Activated T-helper 2 cell treated with anti-CD3 and anti-CD28 coated beads, Interferon-gamma antibody, Interleukin-2, Interleukin-4, amounts not matched to agents 10 μg/mL and 5 μg/mL and 100 μg/mL, durations not matched to agents 14 hours and 24 hours and 36 hours (primary cell): ENCODE results near the gene RAB3D. TPM values are rescaled to one million over a fixed set of nuclear protein-coding genes. Genes with fewer than 3 reads are reported as not detected.
A peak's percentile ranks its signal among the peaks of the same experiment; 100 is the strongest.

Experiments used
- DNase-seq: peaks from one replicate; pipeline ENCODE4 v3.0.0; 2021; ENCODE audit warnings: low spot score
- H3K27ac Mint-ChIP-seq: one replicate; pipeline ENCODE4 v1.8.0; 2021; ENCODE audit warnings: mixed read lengths
- H3K27me3 Mint-ChIP-seq: one replicate; pipeline ENCODE4 v1.8.0; 2021; ENCODE audit warnings: low read depth, mixed read lengths
- H3K36me3 Mint-ChIP-seq: one replicate; pipeline ENCODE4 v1.8.0; 2021; ENCODE audit warnings: low read depth, mixed read lengths
- H3K4me1 Mint-ChIP-seq: one replicate; pipeline ENCODE4 v1.8.0; 2021; ENCODE audit warnings: low read depth, mixed read lengths
- H3K4me3 Mint-ChIP-seq: one replicate; pipeline ENCODE4 v1.8.0; 2021; ENCODE audit warnings: low read depth, mild to moderate bottlenecking, moderate library complexity, mixed read lengths
- H3K9me3 Mint-ChIP-seq: one replicate; pipeline ENCODE4 v1.8.0; 2021; ENCODE audit warnings: mixed read lengths
- intact Hi-C: fragments of 100-400 bp; cut with micrococcal nuclease; formaldehyde crosslinking; loops from one replicate; pipeline ENCODE4 v1.15.1; 2023
- total RNA-seq: library from RNA; stranded (reverse); gene quantifications from 2 replicates; pipeline ENCODE4 v1.2.3, GENCODE V29; 2022

The RAB3D gene
- total RNA-seq, 1 donor from 2014 or later = 9.3 TPM

GRCh38 chr19:11295665-11296245 is 43.7 kb downstream of the RAB3D start, which contains the start of gene TSPAN16:
Gene TSPAN16, plus strand, starts transcription at chr19:11296160. Its CDS starts 138 bp downstream, at chr19:11296298.
- H3K36me3 Mint-ChIP-seq = no peaks in the 10 kb centered on the region
- H3K27ac Mint-ChIP-seq = no peak within 1 kb of the TSS
- no peak within 1 kb of the TSS for H3K4me3 Mint-ChIP-seq
- no peaks in the 10 kb centered on the region for H3K9me3 Mint-ChIP-seq
- peaks cover 9% of the 10 kb centered on the region for H3K4me1 Mint-ChIP-seq
- no peak for DNase-seq
- intact Hi-C loops = loop anchor here (5.0 to 10.0 kb wide), 2 partner anchors 42 to 79 kb away; partner anchors contain the start of genes RAB3D and SWSAP1
- H3K27me3 Mint-ChIP-seq = peaks cover 20% of the 10 kb centered on the region

GRCh38 chr19:11295180-11295579 is 44.3 kb downstream of the RAB3D start:
- Mint-ChIP-seq H3K27ac (no peak overlapping the region), H3K4me1 (peaks cover 9% of the 10 kb centered on the region), H3K9me3 (no peaks in the 10 kb centered on the region), H3K4me3 (no peak overlapping the region), H3K27me3 (peaks cover 20% of the 10 kb centered on the region), H3K36me3 (no peaks in the 10 kb centered on the region)
- no peak for DNase-seq
- intact Hi-C loops = loop anchor here (5.0 to 10.0 kb wide), 2 partner anchors 42 to 80 kb away; partner anchors contain the start of genes RAB3D and SWSAP1

DNA sequence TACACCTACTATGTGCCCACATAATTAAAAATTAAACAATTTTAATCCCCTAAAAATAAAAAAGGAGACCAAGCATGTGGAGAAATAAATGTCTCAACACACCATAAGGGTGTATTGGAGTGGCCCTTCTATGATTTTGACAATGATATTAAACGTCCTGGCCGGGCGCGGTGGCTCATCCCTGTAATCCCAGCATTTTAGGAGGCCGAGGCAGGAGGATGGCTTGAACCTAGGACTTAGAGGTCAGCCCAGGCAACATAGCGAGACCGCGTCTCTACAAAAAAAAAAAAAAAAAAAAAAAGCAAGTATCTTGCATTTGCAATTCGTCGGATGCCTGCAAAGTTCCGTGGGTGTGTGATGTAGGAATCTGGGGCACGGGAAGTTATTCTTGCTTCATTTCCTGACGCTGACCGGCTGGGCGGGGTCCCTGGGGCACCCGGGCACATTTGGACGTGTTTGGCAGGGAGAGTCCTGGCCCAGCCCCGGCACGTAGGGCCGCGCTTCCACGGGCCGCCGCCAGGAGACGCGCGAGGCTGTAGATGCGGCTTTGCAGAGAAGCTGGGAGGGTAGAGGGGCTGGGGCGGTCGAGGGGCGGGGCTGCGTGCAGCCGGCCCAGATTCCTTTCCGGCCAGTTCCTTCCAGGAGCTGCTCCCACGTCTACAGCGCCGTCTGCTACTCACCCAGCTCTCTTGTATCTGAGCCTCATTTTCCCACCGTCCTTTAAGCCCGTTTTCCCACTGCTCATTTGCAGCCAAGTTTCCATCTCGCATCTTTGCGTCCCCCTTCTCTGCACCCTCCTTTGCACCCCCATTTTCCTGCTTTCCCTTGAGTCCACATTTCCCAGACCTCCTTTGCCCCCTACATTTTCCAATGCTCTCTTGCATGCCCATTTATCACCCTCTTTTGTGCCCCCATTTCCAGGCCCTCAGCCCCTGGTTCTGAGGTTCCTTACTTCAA is 45.7 kb downstream of the RAB3D start:
- H3K27ac Mint-ChIP-seq = no peak overlapping the region
- H3K4me3 Mint-ChIP-seq = peak overlapping the region; percentile 56
- DNase-seq = peak; percentile 71
- peaks cover 22% of the 10 kb centered on the region for H3K27me3 Mint-ChIP-seq
- no peaks in the 10 kb centered on the region for H3K36me3 Mint-ChIP-seq
- intact Hi-C loops = loop anchor here (5.0 to 10.0 kb wide), 2 partner anchors 81 to 154 kb away; partner anchors contain the start of gene SWSAP1
- H3K4me1 Mint-ChIP-seq = peaks cover 9% of the 10 kb centered on the region
- no peaks in the 10 kb centered on the region for H3K9me3 Mint-ChIP-seq

DNA sequence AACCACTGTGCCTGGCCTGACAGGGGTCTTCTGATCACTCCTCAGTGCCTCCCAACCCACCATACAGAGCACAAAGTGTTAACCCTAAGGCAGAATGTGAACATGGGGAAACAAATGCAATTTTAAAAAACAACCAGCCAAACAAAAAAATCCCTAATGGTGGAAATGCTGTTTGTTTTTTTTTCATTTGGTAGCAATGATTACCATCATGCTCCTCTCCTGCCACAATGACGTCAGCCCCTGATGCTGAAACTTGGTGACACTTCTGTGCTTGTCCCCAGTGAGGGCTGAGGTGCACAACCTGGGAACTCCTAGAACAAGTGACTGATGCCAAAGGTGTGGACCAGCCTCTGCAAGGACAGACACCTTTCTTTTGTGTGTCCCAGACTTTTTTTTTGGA is 47.5 kb downstream of the RAB3D start:
- Mint-ChIP-seq H3K27me3 (peaks cover 28% of the 10 kb centered on the region), H3K36me3 (no peaks in the 10 kb centered on the region), H3K27ac (no peak overlapping the region), H3K9me3 (no peaks in the 10 kb centered on the region), H3K4me3 (no peak overlapping the region), H3K4me1 (peaks cover 12% of the 10 kb centered on the region)
- no peak for DNase-seq
- intact Hi-C loops = loop anchor here (5.0 to 10.0 kb wide), 2 partner anchors 83 to 155 kb away; partner anchors contain the start of gene SWSAP1

- intact Hi-C loops = loop anchor here (5.0 to 10.0 kb wide), 2 partner anchors 83 to 156 kb away; partner anchors contain the start of gene SWSAP1
- DNase-seq = no peak
- Mint-ChIP-seq H3K27ac (no peak overlapping the region), H3K4me1 (peaks cover 13% of the 10 kb centered on the region), H3K4me3 (no peak overlapping the region), H3K27me3 (peaks cover 28% of the 10 kb centered on the region), H3K9me3 (no peaks in the 10 kb centered on the region), H3K36me3 (no peaks in the 10 kb centered on the region)
Observed at GRCh38 chr19:11291415-11291814, 48.0 kb downstream of the RAB3D start.

DNA sequence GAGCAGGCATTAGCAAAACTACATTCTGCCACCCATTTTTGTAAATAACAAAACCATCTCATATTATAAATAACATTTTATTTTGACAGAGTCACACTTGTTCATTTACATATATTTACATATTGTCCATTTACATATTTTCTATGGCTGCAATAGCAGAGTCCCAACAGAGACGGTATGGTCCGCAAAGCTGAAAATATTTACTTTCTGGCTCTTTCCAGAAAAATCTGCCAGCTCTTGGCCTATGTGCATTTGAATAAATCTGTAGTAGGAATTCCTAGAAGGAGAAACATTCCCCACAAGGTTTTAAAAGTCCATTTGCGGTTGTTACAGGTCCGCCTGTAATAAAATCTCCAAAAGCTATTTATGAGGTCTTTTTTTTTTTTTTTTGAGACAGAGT is 49.2 kb downstream of the RAB3D start:
- H3K9me3 Mint-ChIP-seq = no peaks in the 10 kb centered on the region
- no peak for DNase-seq
- H3K27ac Mint-ChIP-seq = no peak overlapping the region
- intact Hi-C loops = loop anchor here (5.0 to 10.0 kb wide), 2 partner anchors 85 to 157 kb away; partner anchors contain the start of gene SWSAP1
- H3K4me3 Mint-ChIP-seq = no peak overlapping the region
- peaks cover 24% of the 10 kb centered on the region for H3K27me3 Mint-ChIP-seq
- H3K36me3 Mint-ChIP-seq = no peaks in the 10 kb centered on the region
- peaks cover 13% of the 10 kb centered on the region for H3K4me1 Mint-ChIP-seq

DNA sequence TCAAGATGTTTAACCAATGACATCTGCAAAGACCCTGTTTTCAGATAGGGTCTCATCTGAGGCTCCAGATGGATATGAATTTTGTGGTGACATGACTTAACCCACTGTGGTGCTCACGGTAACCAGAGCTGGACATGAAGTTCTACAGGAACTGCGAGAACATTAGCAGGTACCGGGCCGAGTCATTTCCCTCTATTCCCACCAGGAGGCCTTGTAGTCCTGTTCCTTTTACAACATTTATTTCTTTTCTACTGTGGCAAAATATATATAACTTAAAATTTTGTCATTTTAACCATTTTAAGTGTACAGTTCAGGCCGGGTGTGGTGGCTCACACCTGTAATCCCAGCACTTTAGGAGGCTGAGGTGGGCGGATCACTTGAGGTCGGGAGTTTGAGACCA is 51.1 kb downstream of the RAB3D start:
- intact Hi-C loops = no loop called here

DNA sequence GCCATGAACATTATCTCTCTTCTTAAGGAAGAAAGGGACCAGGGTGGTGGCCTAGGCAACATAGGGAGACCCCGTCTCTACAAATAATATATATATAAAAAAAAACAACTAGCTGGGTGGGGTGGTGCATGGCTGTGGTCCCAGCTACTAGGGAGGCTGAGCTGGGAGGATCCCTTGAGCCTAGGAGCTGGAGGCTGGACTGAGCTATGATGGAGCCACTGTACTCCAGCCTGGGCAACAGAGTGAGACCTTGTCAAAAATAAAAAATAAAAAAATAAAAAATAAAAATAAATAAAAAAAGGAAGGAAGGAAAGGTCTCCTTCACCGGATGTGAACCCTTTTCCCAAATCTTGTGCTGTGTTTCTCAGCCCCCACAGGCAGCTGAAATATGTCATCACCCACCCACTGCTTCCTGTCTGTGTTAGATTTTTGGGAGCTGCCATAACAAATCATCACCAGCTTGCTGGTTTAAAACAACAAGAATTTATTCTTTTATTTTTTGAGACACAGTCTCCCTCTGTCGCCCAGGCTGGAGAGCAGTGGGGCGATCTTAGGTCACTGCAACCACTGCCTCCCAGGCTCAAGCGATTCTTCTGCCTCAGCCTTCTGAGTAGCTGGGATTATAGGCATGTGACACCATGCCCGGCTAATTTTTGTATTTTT is 53.0 kb downstream of the RAB3D start:
- no peak for DNase-seq
- intact Hi-C loops = no loop called here
- H3K27me3 Mint-ChIP-seq = peaks cover 33% of the 10 kb centered on the region

More for the DNA sequence above, 51.1 kb downstream of the RAB3D start:
- Mint-ChIP-seq H3K9me3 (no peaks in the 10 kb centered on the region), H3K27me3 (peaks cover 25% of the 10 kb centered on the region), H3K4me3 (no peak overlapping the region), H3K4me1 (peaks cover 5% of the 10 kb centered on the region), H3K36me3 (no peaks in the 10 kb centered on the region), H3K27ac (no peak overlapping the region)
- no peak for DNase-seq

DNA sequence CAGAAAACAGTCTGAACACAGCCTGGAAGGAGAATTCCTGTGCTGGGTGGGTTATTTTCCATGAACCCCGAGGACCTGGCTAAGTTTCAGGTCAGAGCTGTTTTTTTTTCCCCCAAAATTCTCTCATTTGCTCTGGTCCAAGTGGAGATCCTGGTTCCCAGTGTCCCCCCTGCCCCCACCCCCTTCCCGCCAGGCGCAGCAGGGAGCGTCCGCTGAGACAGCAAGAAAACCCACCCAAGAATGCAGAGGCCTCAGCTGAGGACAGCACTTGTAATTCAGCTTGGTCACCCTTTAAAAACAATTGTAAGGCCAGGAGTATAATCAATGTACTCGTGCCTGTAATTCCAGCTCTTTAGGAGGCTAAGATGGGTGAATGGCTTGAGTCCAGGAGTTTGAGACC is 54.9 kb downstream of the RAB3D start:
- Mint-ChIP-seq H3K27ac (no peak overlapping the region), H3K4me1 (peaks cover 9% of the 10 kb centered on the region), H3K27me3 (peaks cover 36% of the 10 kb centered on the region), H3K36me3 (no peaks in the 10 kb centered on the region), H3K9me3 (no peaks in the 10 kb centered on the region), H3K4me3 (no peak overlapping the region)
- intact Hi-C loops = no loop called here
- no peak for DNase-seq

More for the DNA sequence above, 53.0 kb downstream of the RAB3D start:
- Mint-ChIP-seq H3K4me3 (no peak overlapping the region), H3K36me3 (no peaks in the 10 kb centered on the region), H3K9me3 (no peaks in the 10 kb centered on the region), H3K27ac (no peak overlapping the region), H3K4me1 (peaks cover 4% of the 10 kb centered on the region)

GRCh38 chr19:11281356-11282049 is 58.0 kb downstream of the RAB3D start:
- Mint-ChIP-seq H3K36me3 (no peaks in the 10 kb centered on the region), H3K27ac (no peak overlapping the region), H3K4me3 (no peak overlapping the region), H3K9me3 (no peaks in the 10 kb centered on the region), H3K27me3 (peaks cover 41% of the 10 kb centered on the region), H3K4me1 (peaks cover 10% of the 10 kb centered on the region)
- intact Hi-C loops = no loop called here
- DNase-seq = no peak

GRCh38 chr19:11279505-11280236 is 59.8 kb downstream of the RAB3D start:
- no peaks in the 10 kb centered on the region for H3K9me3 Mint-ChIP-seq
- no peak overlapping the region for H3K27ac Mint-ChIP-seq
- peak; percentile 74 for DNase-seq
- H3K36me3 Mint-ChIP-seq = no peaks in the 10 kb centered on the region
- intact Hi-C loops = no loop called here
- H3K4me1 Mint-ChIP-seq = peaks cover 10% of the 10 kb centered on the region
- peak overlapping the region; percentile 20 for H3K4me3 Mint-ChIP-seq
- peaks cover 45% of the 10 kb centered on the region for H3K27me3 Mint-ChIP-seq
